ENCODE measurements around the gene GINS1.

Gene GINS1

GRCh38 chr20:25494506-25495188, 87.2 kb downstream of the GINS1 start:
- Histone ChIP-seq H3K4me3 (replicated peaks; ENCODE audit: insufficient read depth, low read length) (no peak overlapping the region), H3K27me3 (ENCODE audit: insufficient read depth, poor library complexity, severe bottlenecking) (no peaks in the 10 kb centered on the region), H3K27ac (replicated peaks) (no peak overlapping the region)
- TF ChIP-seq GABPA (IDR thresholded peaks at IDR 0.05; ENCODE audit: low read depth) (no peak), SPI1 (IDR thresholded peaks at IDR 0.05; ENCODE audit: borderline replicate concordance, low read depth) (no peak), POLR2AphosphoS5 (IDR thresholded peaks at IDR 0.05; ENCODE audit: low read depth) (no peak)
- TF ChIP-seq, protein P1, sequence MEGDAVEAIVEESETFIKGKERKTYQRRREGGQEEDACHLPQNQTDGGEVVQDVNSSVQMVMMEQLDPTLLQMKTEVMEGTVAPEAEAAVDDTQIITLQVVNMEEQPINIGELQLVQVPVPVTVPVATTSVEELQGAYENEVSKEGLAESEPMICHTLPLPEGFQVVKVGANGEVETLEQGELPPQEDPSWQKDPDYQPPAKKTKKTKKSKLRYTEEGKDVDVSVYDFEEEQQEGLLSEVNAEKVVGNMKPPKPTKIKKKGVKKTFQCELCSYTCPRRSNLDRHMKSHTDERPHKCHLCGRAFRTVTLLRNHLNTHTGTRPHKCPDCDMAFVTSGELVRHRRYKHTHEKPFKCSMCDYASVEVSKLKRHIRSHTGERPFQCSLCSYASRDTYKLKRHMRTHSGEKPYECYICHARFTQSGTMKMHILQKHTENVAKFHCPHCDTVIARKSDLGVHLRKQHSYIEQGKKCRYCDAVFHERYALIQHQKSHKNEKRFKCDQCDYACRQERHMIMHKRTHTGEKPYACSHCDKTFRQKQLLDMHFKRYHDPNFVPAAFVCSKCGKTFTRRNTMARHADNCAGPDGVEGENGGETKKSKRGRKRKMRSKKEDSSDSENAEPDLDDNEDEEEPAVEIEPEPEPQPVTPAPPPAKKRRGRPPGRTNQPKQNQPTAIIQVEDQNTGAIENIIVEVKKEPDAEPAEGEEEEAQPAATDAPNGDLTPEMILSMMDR (IDR thresholded peaks at IDR 0.05; ENCODE audit: insufficient read depth, low read length) = no peak
- TF ChIP-seq, protein P2, sequence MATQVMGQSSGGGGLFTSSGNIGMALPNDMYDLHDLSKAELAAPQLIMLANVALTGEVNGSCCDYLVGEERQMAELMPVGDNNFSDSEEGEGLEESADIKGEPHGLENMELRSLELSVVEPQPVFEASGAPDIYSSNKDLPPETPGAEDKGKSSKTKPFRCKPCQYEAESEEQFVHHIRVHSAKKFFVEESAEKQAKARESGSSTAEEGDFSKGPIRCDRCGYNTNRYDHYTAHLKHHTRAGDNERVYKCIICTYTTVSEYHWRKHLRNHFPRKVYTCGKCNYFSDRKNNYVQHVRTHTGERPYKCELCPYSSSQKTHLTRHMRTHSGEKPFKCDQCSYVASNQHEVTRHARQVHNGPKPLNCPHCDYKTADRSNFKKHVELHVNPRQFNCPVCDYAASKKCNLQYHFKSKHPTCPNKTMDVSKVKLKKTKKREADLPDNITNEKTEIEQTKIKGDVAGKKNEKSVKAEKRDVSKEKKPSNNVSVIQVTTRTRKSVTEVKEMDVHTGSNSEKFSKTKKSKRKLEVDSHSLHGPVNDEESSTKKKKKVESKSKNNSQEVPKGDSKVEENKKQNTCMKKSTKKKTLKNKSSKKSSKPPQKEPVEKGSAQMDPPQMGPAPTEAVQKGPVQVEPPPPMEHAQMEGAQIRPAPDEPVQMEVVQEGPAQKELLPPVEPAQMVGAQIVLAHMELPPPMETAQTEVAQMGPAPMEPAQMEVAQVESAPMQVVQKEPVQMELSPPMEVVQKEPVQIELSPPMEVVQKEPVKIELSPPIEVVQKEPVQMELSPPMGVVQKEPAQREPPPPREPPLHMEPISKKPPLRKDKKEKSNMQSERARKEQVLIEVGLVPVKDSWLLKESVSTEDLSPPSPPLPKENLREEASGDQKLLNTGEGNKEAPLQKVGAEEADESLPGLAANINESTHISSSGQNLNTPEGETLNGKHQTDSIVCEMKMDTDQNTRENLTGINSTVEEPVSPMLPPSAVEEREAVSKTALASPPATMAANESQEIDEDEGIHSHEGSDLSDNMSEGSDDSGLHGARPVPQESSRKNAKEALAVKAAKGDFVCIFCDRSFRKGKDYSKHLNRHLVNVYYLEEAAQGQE (IDR thresholded peaks at IDR 0.05; ENCODE audit: insufficient replicate concordance, low read depth) = no peak
- no peak for DNase-seq (ENCODE audit: low read depth in 1 of 2, low spot score in 1 of 2)

GRCh38 chr20:25495189-25495824, 87.8 kb downstream of the GINS1 start:
- H3K27me3 ChIP-seq (ENCODE audit: insufficient read depth, poor library complexity, severe bottlenecking) = no peaks in the 10 kb centered on the region
- TF ChIP-seq, protein P2 (IDR thresholded peaks at IDR 0.05; ENCODE audit: insufficient replicate concordance, low read depth) = no peak
- TF ChIP-seq, protein P1 (IDR thresholded peaks at IDR 0.05; ENCODE audit: insufficient read depth, low read length) = no peak
- no peak for TF ChIP-seq POLR2AphosphoS5 (IDR thresholded peaks at IDR 0.05; ENCODE audit: low read depth)
- no peak for DNase-seq (ENCODE audit: low read depth in 1 of 2, low spot score in 1 of 2)
- H3K4me3 ChIP-seq (replicated peaks; ENCODE audit: insufficient read depth, low read length) = no peak overlapping the region
- H3K27ac ChIP-seq (replicated peaks) = no peak overlapping the region

- H3K27ac ChIP-seq (replicated peaks) = no peak overlapping the region
- H3K4me3 ChIP-seq (replicated peaks; ENCODE audit: insufficient read depth, low read length) = no peak overlapping the region
- DNase-seq (ENCODE audit: low read depth in 1 of 2, low spot score in 1 of 2) = no peak
- TF ChIP-seq SPI1 (IDR thresholded peaks at IDR 0.05; ENCODE audit: borderline replicate concordance, low read depth) (no peak), GABPA (IDR thresholded peaks at IDR 0.05; ENCODE audit: low read depth) (no peak), POLR2AphosphoS5 (IDR thresholded peaks at IDR 0.05; ENCODE audit: low read depth) (no peak)
- TF ChIP-seq, protein P1 (IDR thresholded peaks at IDR 0.05; ENCODE audit: insufficient read depth, low read length) = no peak
- TF ChIP-seq, protein P2 (IDR thresholded peaks at IDR 0.05; ENCODE audit: insufficient replicate concordance, low read depth) = no peak
- no peaks in the 10 kb centered on the region for H3K27me3 ChIP-seq (ENCODE audit: insufficient read depth, poor library complexity, severe bottlenecking)
Observed at GRCh38 chr20:25496165-25496967, 88.9 kb downstream of the GINS1 start.

All from HL-60 (cell line).